Activated T-cell treated with anti-CD3 and anti-CD28 coated beads, Interleukin-2, amount 50 U/mL, for 48 hours (primary cell): ENCODE measurements around the gene FLRT2.

Experiments used
- DNase-seq, 2 experiments: peaks; one replicate each; pipeline ENCODE4 v3.0.0-alpha.2; 2020

Gene FLRT2

GRCh38 chr14:85529803-85530574, at the start of gene FLRT2:
Gene FLRT2, plus strand, starts transcription at chr14:85530144. Its CDS starts 91,371 bp downstream, at chr14:85621515.
- peak; percentile 19 to 21 for DNase-seq

GRCh38 chr14:85481471-85481870, 48.5 kb upstream of the FLRT2 start:
- DNase-seq: no peak

DNA sequence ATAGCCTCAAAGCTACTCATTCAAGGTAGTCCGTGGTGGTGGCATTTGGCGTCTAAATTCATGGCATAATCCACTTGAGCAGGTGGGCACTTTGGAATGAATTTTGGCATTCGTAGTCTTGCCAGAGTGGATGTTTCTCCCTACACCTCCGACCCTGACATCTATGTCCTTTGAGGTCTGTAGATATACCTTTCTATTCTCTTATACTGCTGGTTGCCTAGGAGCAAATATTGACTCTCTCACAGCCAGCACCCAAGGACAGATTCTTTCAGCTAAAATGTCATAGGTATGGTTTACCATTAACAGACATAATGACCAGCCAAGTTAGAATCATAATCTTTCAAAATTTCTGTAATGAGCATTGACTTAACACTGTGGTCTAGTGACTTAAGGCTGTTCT, 47.4 kb upstream of the FLRT2 start:
- DNase-seq: no peak

- DNase-seq: no peak
These were observed 46.9 kb upstream of the FLRT2 start for GRCh38 chr14:85483037-85483436.

- no peak for DNase-seq
These were observed 46.3 kb upstream of the FLRT2 start for GRCh38 chr14:85483652-85484051.

GRCh38 chr14:85487215-85487614, 42.7 kb upstream of the FLRT2 start:
- DNase-seq: no peak

GRCh38 chr14:85501751-85502150, 28.2 kb upstream of the FLRT2 start:
- DNase-seq: no peak

DNA sequence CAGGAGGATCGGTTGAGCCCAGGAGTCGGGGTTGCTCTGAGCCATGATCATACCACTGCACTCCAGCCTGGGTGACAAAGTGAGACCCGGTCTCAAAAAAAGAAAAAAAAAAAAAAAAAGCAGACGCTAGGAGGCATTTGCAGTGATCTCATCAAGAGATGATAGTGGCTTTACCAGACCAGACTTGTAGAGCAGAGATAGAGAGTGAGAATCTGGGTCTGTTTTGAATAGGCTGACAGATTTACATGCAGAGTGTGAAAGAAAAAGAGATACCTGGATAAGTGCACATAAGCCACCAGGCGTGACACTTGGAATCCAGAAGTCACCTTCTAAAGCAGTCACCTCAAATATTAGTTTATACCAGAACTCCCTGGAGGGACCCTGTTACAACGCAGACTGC, 21.1 kb upstream of the FLRT2 start:
- DNase-seq: no peak

DNA sequence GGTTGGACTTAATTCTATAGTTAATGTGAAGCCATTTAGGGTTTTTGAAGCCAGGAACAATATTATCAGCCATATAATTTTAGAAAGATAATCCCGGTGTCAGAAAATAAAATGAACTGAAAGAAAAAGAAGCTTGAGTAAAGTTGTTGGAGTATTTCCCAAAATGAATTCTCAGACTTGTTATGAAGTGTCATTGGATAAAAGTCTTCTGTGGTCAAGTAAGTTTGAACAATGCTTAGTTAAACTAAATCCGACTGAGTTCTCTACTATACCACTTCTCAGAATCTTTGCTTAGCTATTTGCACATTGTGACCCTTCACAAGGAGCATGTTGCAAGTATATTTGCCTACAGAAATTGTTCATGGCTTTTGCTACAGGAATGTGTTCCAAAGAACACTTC, 17.5 kb upstream of the FLRT2 start:
- DNase-seq: no peak

GRCh38 chr14:85514487-85514886, 15.5 kb upstream of the FLRT2 start:
- no peak for DNase-seq

DNA sequence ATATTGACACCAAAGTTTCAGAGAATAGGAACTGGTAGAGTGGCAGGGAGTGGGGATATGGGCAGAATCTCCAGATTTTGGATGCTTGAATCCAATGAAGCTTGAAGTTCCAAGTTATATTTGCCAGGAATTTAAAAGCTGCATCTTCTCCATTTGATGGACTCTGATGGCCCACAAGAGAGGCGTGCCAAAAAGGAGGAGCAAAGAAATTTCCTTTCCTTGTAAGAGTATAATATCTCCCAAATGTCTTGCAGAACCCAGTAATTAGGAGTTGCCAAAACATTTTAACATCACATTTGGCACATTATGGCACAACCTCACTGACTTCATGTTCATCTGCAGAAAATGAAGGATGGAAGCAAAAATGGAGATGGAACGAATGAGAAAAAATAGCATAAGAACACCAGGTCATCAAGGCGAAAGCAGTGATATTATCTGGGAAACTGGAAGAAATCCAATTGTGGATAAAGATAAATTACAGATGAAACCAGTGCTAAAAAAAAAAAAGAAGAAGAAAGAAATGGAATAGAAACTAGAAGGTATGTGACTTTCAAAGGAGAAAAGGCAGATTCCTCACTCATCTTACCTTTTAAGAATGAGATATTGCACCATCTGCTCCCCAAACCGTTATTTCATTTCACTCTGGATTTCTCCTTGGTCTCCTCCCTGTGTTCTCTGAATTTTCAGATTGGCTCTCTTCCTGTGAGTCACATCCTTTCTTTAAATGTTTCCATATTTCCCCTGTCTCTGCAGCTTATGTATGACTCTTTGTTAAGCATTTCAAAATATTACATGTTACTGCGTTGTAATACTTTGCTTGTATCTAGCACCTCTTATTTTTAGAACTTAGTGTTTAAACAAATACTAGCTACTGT, 13.5 kb upstream of the FLRT2 start:
- DNase-seq: no peak

DNA sequence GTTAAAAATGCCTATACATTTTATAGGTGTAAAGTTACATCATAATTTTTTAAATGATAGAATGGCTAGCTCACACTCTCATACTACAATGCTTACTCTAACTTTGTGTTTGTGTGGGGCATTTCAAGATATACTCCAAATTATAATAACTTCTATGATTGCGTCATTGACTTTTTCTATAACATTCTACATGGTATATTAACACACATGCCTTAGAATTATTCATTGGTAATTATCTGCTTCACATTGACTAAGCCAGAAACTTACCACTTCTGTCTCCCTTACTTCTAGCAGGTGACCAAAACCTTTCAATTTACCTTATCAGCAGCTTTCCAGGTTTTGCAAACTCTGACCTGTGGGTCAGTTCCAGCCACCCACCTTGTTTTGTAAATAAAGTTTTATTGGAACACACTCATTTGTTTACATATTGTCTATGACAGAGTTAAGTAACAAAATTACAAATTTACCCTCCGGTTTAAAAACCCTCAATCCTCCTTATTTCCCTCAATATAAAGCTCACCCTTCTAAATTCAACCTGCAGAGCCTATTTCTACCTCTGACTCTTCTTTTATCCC, 12.7 kb upstream of the FLRT2 start:
- DNase-seq: no peak

GRCh38 chr14:85519661-85520305, 10.2 kb upstream of the FLRT2 start:
- no peak for DNase-seq

DNA sequence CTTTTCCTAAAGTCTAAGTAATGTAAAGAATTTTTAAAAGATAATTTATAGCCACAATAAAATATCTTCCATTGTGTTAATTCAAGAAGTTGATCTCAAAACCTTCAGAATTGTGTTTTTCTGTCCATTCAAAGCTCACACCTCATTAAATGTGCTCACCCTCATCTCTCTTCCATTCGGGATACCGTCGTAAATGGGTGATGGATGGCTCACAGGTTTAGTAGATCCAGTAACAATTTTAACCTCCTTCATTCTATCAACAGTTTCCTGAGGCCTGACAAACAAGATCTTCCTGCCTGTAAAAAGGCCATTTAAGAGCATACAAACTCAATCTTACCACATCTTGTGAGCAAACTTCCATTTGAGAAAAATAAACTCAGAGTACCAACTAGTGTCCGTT, 9.4 kb upstream of the FLRT2 start:
- DNase-seq: no peak

- no peak for DNase-seq
These were observed 6.3 kb upstream of the FLRT2 start for GRCh38 chr14:85523624-85524023.

DNA sequence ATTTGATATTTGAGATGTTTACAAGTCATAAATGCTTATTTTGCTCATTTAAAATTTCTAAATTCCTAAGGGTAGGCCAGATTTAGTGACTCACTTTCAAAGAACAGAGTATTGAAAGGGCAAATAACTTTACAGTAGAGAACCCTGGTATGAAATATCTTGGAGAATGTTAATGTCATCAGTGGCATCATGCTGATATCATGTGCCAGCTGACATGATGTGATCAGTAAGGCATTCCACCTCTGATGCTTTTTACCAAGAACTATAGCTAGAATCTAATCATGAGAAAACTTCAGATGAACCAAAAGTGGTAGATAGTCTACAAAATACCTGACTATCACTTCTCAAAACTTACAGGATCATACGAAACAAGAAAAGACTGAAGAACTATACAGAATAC, 2.9 kb upstream of the FLRT2 start:
- DNase-seq: no peak

GRCh38 chr14:85527445-85528035, 2.4 kb upstream of the FLRT2 start:
- DNase-seq: no peak

DNA sequence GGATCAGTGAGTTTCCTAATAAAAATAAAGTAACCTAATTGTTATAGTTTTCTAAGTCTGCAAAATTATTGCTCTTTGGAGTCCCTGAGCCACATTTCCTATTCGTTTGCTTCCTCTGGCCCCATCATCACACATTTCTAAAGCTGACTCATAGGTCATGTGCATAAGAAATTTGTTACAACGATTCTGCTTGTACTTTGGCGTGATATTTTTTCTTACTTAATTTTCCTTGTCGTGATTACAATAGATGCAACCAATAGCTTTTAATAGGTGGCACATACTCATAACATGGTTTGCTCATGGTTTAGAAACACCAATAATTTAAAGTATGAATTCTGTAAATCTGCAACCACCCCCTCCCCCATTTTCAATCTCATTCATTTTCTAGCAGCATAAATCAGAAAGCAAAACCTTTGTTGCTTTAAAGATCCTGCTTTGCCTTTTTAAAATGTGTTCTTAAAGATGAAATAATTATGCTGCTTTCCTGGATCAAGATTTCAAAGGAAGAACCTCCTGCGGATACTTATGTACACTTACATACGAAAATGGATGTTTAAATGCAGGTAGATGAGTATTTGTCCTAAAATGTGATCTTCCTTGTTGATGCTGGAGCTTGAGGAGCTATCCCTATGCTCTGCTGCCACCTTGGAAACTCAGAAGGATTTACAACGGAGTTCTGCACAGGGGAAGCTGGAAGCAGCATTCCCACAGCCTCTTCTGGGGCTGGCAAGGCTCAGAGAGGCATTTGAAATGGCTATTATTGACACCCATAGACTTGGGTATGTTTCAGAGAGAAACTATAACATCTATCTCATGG, 1.7 kb upstream of the FLRT2 start:
- no peak for DNase-seq

DNA sequence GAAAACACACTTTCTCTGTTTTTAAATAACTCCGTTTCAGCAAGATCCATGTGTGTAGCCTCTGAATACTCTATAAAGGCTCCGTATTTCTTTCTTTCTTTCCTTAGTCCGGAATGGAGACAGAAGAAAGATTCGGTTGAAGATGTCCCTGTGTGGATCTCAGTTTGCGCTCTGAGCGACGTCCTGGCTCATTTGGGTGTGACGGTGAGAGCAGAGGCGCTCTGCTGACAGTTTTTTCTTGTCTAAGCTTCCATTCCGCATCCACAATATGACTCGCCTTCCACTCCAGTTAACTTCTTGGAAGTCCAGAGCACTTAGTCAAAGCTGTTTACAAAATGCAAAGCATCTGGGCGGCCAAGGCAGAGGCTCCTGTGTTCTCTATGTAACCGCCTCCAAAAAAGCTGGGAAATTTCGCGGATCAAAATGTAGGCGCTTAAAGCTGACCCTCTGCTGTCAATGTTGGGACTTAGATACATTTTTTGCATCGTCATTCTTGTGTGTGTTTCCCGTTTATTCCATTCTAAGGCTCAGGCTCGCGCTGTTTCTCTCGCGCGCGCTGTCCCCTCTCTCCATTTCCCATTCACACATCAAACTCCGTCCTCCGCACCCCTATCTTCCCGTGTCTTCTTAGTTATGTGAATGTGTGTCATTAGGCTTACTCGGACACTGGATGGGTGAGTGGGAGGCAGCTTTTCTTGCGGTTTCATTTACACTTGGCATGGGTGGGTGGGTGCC, 880 bp upstream of the FLRT2 start:
- DNase-seq: no peak

- no peak for DNase-seq
These were observed 682 bp downstream of the FLRT2 start for GRCh38 chr14:85530626-85531025.

DNA sequence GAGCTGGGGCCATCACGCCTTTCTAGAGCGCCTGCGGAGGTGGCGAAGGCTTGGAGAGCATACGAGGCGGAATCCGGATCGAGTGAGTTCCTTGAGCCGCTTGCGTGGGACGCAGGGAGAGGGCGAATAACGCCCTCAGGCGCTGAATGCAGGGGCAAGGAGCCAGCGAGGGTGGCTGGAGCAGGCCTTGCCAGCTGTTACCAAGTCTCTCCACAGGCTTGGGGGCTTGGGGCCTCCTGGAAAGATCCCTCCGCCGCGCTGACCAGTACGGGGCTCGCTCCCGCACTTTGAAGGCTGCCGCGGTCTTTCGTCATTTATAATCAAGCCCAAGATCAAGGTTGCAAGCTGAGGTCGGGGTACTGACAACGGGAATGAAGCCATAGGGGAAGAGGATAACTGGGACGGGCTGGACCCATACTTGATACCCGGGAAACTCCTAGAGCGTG, 1.2 kb downstream of the FLRT2 start:
- DNase-seq: peak; percentile 15 to 17
